Activated T-helper 2 cell treated with anti-CD3 and anti-CD28 coated beads, Interferon-gamma antibody, Interleukin-2, Interleukin-4, amounts not matched to agents 10 μg/mL and 5 μg/mL and 100 μg/mL, durations not matched to agents 14 hours and 24 hours and 36 hours (primary cell): ENCODE measurements around the gene GPR15LG. TPM values are rescaled to one million over a fixed set of nuclear protein-coding genes. Genes with fewer than 3 reads are reported as not detected.
"Not testable (repeated sequence)": the region's sequence is repeated elsewhere in the genome, so short reads cannot be mapped to it uniquely, and the experiment has no call there.

ENCODE experiments used
- DNase-seq: peaks from one replicate; pipeline ENCODE4 v3.0.0; 2021; ENCODE audit warnings: low spot score
- H3K27ac Mint-ChIP-seq: one replicate; pipeline ENCODE4 v1.8.0; 2021; ENCODE audit warnings: mixed read lengths
- H3K27me3 Mint-ChIP-seq: one replicate; pipeline ENCODE4 v1.8.0; 2021; ENCODE audit warnings: low read depth, mixed read lengths
- H3K36me3 Mint-ChIP-seq: one replicate; pipeline ENCODE4 v1.8.0; 2021; ENCODE audit warnings: low read depth, mixed read lengths
- H3K4me1 Mint-ChIP-seq: one replicate; pipeline ENCODE4 v1.8.0; 2021; ENCODE audit warnings: low read depth, mixed read lengths
- H3K4me3 Mint-ChIP-seq: one replicate; pipeline ENCODE4 v1.8.0; 2021; ENCODE audit warnings: low read depth, mild to moderate bottlenecking, moderate library complexity, mixed read lengths
- H3K9me3 Mint-ChIP-seq: one replicate; pipeline ENCODE4 v1.8.0; 2021; ENCODE audit warnings: mixed read lengths
- intact Hi-C: fragments of 100-400 bp; cut with micrococcal nuclease; formaldehyde crosslinking; loops from one replicate; pipeline ENCODE4 v1.15.1; 2023
- total RNA-seq: library from RNA; stranded (reverse); gene quantifications from 2 replicates; pipeline ENCODE4 v1.2.3, GENCODE V29; 2022

The GPR15LG gene
- total RNA-seq = not detected in 2 replicates

DNA sequence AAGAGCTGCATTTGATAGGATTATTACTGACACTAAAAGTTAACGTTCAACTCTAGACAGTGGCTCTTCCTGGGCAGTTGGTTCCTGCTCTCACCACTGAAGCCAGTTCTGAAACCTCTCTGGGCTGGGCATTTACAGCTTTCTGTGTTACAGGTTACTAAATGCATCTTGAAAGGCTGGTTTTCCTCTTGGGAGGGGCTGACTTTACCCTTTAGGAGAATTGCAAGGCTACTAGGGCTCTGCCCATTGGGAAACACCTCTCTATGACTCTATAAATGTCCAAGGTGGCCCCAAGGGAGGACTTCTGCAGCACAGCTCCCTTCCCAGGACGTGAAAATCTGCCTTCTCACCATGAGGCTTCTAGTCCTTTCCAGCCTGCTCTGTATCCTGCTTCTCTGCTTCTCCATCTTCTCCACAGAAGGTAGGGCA lies at the start of gene GPR15LG:
GPR15LG (plus strand) TSS at position 301 of the 429 bp plus-strand sequence; CDS start at position 352, 51 bp downstream.
- Mint-ChIP-seq H3K27ac (no peak within 1 kb of the TSS), H3K27me3 (no peaks in the 10 kb centered on the region), H3K36me3 (no peaks in the 10 kb centered on the region), H3K4me3 (no peak within 1 kb of the TSS), H3K4me1 (peaks cover 4% of the 10 kb centered on the region), H3K9me3 (no peaks in the 10 kb centered on the region)
- intact Hi-C loops = no loop called here
- no peak for DNase-seq

DNA sequence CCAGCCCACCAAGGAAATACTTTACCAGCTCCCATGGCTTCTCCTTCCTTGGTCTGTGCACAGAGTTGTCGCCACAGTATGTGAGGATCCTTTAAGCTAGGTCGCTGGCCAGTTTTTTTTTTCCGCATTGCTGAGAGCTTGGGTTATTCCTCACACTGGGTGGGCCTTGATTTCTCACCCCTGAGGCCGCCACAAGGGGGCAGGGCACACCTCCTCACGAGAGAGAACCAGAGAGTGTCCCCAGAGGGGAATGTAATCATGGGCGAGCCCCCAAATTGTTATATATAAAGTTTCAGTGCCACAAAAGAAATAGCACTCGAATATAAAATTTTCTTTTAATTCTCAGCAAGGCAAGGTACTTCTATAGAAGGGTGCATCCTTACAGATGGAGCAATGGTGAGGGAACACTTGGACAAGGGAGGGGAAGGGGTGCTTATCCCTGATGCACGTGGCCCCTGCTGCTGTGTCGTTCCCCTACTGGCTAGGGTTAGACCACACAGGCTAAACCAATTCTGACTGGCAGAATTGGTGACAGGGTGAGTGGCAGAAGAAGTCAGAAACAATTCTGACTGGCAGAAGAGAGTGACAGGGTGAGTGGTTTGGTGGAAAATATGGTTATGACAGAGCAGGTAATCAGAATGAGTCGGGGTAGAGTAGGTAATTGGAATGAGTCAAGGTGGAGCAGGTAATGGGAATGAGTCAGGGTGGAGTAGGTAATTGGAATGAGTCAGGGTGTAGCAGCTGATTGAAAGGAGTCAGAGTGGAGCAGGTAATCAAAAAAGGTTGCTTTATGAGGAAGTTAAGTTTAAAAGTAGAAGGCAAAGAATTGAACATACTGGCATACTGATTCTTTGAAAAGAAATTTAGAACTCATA lies 47.5 kb upstream of the GPR15LG start:
- H3K4me1 Mint-ChIP-seq, H3K36me3 Mint-ChIP-seq, H3K27me3 Mint-ChIP-seq, intact Hi-C loops, H3K27ac Mint-ChIP-seq, H3K4me3 Mint-ChIP-seq, DNase-seq: not testable (repeated sequence)
- H3K9me3 Mint-ChIP-seq = peaks cover 11% of the 10 kb centered on the region

GRCh38 chr10:84126785-84127167 lies 46.8 kb upstream of the GPR15LG start:
- DNase-seq = no peak
- intact Hi-C loops = no loop called here
- peaks cover 10% of the 10 kb centered on the region for H3K27me3 Mint-ChIP-seq
- H3K4me3 Mint-ChIP-seq = no peak overlapping the region
- peaks cover 11% of the 10 kb centered on the region for H3K9me3 Mint-ChIP-seq
- H3K4me1 Mint-ChIP-seq = no peaks in the 10 kb centered on the region
- H3K36me3 Mint-ChIP-seq = no peaks in the 10 kb centered on the region
- H3K27ac Mint-ChIP-seq = no peak overlapping the region

- Mint-ChIP-seq H3K9me3 (no peaks in the 10 kb centered on the region), H3K27ac (no peak overlapping the region), H3K4me3 (no peak overlapping the region), H3K36me3 (no peaks in the 10 kb centered on the region), H3K4me1 (peaks cover 7% of the 10 kb centered on the region), H3K27me3 (peaks cover 2% of the 10 kb centered on the region)
- intact Hi-C loops = no loop called here
- no peak for DNase-seq
Observed at GRCh38 chr10:84135836-84136235, 37.8 kb upstream of the GPR15LG start.

- peak overlapping the region; percentile 2 for H3K27ac Mint-ChIP-seq
- no peak overlapping the region for H3K4me3 Mint-ChIP-seq
- no peak for DNase-seq
- H3K4me1 Mint-ChIP-seq = peaks cover 17% of the 10 kb centered on the region
- intact Hi-C loops = no loop called here
- H3K27me3 Mint-ChIP-seq = peaks cover 2% of the 10 kb centered on the region
- no peaks in the 10 kb centered on the region for H3K9me3 Mint-ChIP-seq
- H3K36me3 Mint-ChIP-seq = peaks cover 16% of the 10 kb centered on the region
Observed at GRCh38 chr10:84137811-84138210, 35.8 kb upstream of the GPR15LG start.

DNA sequence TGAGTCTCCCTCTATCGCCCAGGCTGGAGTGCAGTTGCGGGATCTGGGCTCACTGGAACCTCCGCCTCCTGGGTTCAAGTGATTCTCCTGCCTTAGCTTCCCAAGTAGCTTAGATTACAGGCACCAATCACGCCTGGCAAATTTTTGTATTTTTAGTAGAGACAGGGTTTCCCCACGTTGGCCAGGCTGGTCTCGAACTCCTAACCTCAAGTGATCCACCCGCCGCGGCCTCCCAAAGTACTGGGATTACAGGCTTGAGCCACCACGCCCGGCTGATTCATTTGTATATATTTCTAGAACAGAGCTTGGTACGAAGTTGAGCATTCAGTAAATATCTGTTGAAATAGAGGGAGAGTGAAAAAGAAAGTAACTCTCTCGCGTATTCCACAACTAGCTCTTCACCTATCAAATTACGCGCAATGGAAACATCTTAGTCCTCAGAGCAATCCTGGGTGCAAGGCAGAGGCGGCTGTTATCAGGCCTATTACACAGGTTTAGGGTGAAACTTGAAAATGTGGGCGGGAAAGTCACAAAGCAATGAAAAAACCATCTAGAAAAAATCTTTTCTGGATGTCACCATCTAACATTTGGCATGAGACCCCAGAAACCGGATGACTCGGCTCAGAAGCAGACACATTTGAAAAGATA lies 35.0 kb upstream of the GPR15LG start:
- Mint-ChIP-seq H3K36me3 (peaks cover 24% of the 10 kb centered on the region), H3K4me1 (peaks cover 17% of the 10 kb centered on the region), H3K27ac (peak overlapping the region; percentile 95), H3K9me3 (no peaks in the 10 kb centered on the region), H3K27me3 (peaks cover 2% of the 10 kb centered on the region), H3K4me3 (peak overlapping the region; percentile 93)
- DNase-seq = peak; percentile 43
- intact Hi-C loops = loop anchor here (1.0 kb wide), 1 partner anchor 191 kb away; no protein-coding TSS in a partner anchor

DNA sequence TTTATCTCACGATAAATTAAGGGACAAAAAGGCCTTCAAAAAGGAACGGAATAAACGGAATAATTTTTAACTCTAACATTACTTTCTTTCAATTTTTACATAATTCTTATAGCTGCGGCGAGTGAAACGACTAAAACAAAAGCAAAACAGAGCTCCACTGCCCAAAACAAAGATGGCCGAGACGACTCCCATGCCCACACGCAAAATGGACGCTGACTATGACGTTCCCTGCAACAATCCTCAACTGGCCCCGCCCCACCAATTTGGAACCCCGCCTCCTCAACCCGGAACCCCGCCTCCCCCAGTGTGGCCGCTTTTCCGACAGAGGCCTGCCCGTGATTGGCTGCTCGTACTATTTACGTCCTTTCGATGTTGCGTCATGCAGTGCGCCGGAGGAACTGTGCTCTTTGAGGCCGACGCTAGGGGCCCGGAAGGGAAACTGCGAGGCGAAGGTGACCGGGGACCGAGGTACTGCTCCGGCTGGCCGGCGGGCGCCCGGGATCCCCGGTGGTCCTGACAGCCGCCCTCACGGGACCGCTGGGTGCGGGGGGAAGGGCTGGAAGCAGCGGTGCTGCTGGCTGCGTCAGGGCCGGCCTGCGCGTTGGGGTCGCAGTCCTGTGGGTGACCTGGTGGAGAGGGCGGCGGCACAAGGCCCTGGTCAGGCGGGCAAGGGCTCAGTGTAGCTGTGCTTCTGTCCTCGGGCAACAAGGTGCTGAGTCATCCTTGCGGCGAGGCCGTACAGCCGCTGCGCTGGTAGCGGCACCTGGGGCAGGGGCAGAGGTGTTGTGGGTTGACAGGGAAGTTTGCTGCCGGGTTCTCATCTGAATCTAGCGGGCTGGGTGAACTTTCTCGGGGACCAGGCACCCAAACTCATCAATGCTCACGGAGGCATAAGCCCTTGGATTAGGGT lies 34.2 kb upstream of the GPR15LG start, which contains the start of gene GHITM:
GHITM (plus strand) TSS at position 384 of the 910 bp plus-strand sequence. CDS start 1,992 bp downstream, outside the sequence.
- H3K4me3 Mint-ChIP-seq = peak within 1 kb of the TSS; percentile 93
- peaks cover 2% of the 10 kb centered on the region for H3K27me3 Mint-ChIP-seq
- H3K4me1 Mint-ChIP-seq = peaks cover 17% of the 10 kb centered on the region
- peak; percentile 99 for DNase-seq
- no peaks in the 10 kb centered on the region for H3K9me3 Mint-ChIP-seq
- intact Hi-C loops = loop anchor here (1.0 kb wide), 1 partner anchor 190 kb away; no protein-coding TSS in a partner anchor
- peaks cover 29% of the 10 kb centered on the region for H3K36me3 Mint-ChIP-seq
- H3K27ac Mint-ChIP-seq = peak within 1 kb of the TSS; percentile 95

- DNase-seq = no peak
- H3K4me3 Mint-ChIP-seq = peak overlapping the region; percentile 93
- H3K27me3 Mint-ChIP-seq = peaks cover 2% of the 10 kb centered on the region
- intact Hi-C loops = no loop called here
- H3K4me1 Mint-ChIP-seq = peaks cover 17% of the 10 kb centered on the region
- H3K27ac Mint-ChIP-seq = peak overlapping the region; percentile 95
- H3K36me3 Mint-ChIP-seq = peaks cover 36% of the 10 kb centered on the region
- H3K9me3 Mint-ChIP-seq = no peaks in the 10 kb centered on the region
Observed at GRCh38 chr10:84140036-84140379, 33.6 kb upstream of the GPR15LG start.

DNA sequence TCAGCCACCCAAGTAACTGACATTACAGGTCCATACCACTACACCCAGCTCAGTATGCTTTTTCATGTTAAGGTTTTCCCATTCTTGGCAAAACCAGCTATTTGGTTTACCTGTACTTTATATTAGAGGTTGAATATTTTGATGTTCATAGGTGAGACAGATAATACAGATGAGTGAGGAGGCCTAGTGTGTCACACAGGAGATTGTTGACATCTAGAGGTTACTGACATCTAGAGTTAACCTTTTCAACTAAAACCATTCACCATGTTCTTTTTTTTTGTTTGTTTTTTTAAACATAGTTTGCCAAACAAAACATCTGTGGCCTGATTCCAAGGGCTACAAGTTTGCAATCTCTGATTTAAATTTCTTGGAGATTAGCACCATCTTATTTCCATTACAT lies 26.3 kb upstream of the GPR15LG start:
- H3K9me3 Mint-ChIP-seq = no peaks in the 10 kb centered on the region
- DNase-seq = no peak
- intact Hi-C loops = no loop called here
- H3K4me3 Mint-ChIP-seq = no peak overlapping the region
- no peaks in the 10 kb centered on the region for H3K4me1 Mint-ChIP-seq
- peaks cover 80% of the 10 kb centered on the region for H3K36me3 Mint-ChIP-seq
- H3K27me3 Mint-ChIP-seq = no peaks in the 10 kb centered on the region
- no peak overlapping the region for H3K27ac Mint-ChIP-seq

GRCh38 chr10:84148006-84148597 lies 25.5 kb upstream of the GPR15LG start:
- peaks cover 80% of the 10 kb centered on the region for H3K36me3 Mint-ChIP-seq
- not testable (repeated sequence) for DNase-seq, H3K9me3 Mint-ChIP-seq, H3K27me3 Mint-ChIP-seq, H3K27ac Mint-ChIP-seq, H3K4me3 Mint-ChIP-seq, H3K4me1 Mint-ChIP-seq
- intact Hi-C loops = loop anchor here (1.0 kb wide), 1 partner anchor 57 kb away; no protein-coding TSS in a partner anchor

- intact Hi-C loops = no loop called here
- Mint-ChIP-seq H3K27ac (no peak overlapping the region), H3K27me3 (no peaks in the 10 kb centered on the region), H3K4me3 (no peak overlapping the region), H3K36me3 (peaks cover 77% of the 10 kb centered on the region), H3K9me3 (no peaks in the 10 kb centered on the region), H3K4me1 (no peaks in the 10 kb centered on the region)
- DNase-seq = no peak
Observed at GRCh38 chr10:84149854-84150253, 23.7 kb upstream of the GPR15LG start.

GRCh38 chr10:84152769-84153168 lies 20.8 kb upstream of the GPR15LG start:
- no peaks in the 10 kb centered on the region for H3K27me3 Mint-ChIP-seq
- no peak overlapping the region for H3K4me3 Mint-ChIP-seq
- H3K9me3 Mint-ChIP-seq = no peaks in the 10 kb centered on the region
- peaks cover 7% of the 10 kb centered on the region for H3K4me1 Mint-ChIP-seq
- H3K27ac Mint-ChIP-seq = no peak overlapping the region
- DNase-seq = no peak
- intact Hi-C loops = no loop called here
- H3K36me3 Mint-ChIP-seq = peaks cover 56% of the 10 kb centered on the region
